GM10248 (cell line): ENCODE results near the gene TCF15.

Experiments
- CTCF ChIA-PET: fragments of 300-600 bp; sonication (Branson Sonifier 250); formaldehyde crosslinking; extraction: SDS; loops from one replicate; lab custom pipeline; 2021; ENCODE audit warnings: antibody characterized with exemption; lab: Yijun Ruan, JAX
- POLR2A ChIA-PET: fragments of 350-650 bp; sonication (Branson Sonifier 250); formaldehyde crosslinking; extraction: SDS; loops from one replicate; lab custom pipeline; 2020; ENCODE audit warnings: antibody characterized with exemption; lab: Yijun Ruan, JAX
- DNase-seq: peaks from one replicate; pipeline ENCODE4 v3.0.0; 2012; ENCODE audit errors: extremely low spot score
- CTCF ChIP-seq: IDR thresholded peaks from 2 replicates; pipeline ENCODE4 v1.5.1; 2012; ENCODE audit warnings: mild to moderate bottlenecking, low read depth; ENCODE audit errors: extremely low read depth, missing control alignments, control extremely low read depth

The TCF15 gene

DNA sequence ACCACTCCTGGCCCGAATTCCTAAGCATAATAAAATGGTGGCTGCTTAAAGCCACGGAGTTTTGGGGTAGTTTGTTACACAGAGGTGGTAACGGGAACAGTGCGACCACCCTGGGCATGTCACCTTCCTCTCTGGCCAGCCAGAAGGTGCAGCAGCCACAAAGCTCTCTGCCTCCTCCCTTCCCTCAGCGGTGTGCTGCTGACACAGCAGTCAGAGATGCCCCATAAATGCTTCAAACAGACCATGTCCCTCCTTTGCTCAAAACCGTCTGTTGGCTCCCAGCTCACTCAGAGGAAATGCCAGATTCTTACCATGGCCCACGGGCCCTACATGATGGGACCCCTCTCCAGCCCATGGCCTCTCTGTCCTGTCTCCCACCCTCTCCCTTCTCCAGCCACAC lies 12.1 kb upstream of the TCF15 start:
- POLR2A ChIA-PET: no interaction called here
- no peak for TF ChIP-seq CTCF
- CTCF ChIA-PET: interaction anchor here (4.0 kb wide), 1 partner anchor 24 kb away, joined by 15 read pairs; no protein-coding TSS in a partner anchor
- no peak for DNase-seq

GRCh38 chr20:621125-621756 lies 11.1 kb upstream of the TCF15 start:
- no peak for TF ChIP-seq CTCF
- DNase-seq: no peak
- CTCF ChIA-PET: interaction anchor here (4.0 kb wide), 1 partner anchor 24 kb away, joined by 15 read pairs; no protein-coding TSS in a partner anchor
- POLR2A ChIA-PET: interaction anchor here (0.6 kb wide), 1 partner anchor 120 kb away, joined by 5 read pairs; no protein-coding TSS in a partner anchor

DNA sequence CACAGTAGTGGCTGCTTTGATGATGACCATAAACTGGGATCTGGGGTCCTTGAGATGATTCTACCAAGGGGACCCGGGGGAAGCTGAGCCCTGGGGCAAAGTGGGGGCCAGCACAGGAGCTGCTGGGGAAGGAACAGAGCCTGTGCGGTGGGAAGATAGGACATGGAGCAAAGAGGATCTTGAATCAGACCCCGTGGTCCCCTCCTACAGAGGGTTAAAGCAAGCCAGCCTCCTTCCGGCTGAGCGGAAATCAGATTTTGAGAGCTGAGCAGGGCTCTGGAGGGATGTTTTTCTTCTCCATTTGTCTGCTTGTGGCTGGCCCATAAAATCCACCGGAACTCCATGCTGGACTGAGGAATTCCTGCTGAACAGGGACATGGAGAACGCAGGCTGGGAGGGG lies 10.1 kb upstream of the TCF15 start:
- no peak for TF ChIP-seq CTCF
- ChIA-PET POLR2A (interaction anchor here (0.5 kb wide), 1 partner anchor 78 kb away, joined by 3 read pairs; no protein-coding TSS in a partner anchor), CTCF (interaction anchor here (4.0 kb wide), 2 partner anchors 8 to 25 kb away, joined by 15 to 17 read pairs; no protein-coding TSS in a partner anchor)
- DNase-seq: no peak

DNA sequence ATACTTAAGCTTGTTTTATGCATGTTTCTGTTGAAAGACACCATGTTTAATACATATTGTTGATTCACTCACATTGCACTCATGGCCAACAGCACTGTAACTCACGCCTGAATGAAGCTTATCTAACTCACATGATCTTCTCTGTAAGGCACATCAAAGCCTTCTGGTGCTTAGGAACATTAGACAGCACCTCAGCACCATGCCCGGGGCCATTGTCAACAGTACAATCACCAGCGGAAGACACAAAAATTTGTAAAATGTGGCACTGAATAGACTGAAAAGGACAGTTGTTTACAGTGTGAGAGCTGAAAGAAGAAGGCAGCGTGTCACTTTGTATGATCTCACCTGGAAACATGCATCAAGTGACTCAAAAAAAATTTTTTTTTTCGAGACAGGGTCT lies 8.9 kb upstream of the TCF15 start:
- ChIA-PET POLR2A (no interaction called here), CTCF (interaction anchor here (0.8 to 4.0 kb wide), 6 partner anchors 10 to 120 kb away, joined by 3 to 17 read pairs (median 6); no protein-coding TSS in a partner anchor)
- TF ChIP-seq CTCF: no peak
- no peak for DNase-seq

DNA sequence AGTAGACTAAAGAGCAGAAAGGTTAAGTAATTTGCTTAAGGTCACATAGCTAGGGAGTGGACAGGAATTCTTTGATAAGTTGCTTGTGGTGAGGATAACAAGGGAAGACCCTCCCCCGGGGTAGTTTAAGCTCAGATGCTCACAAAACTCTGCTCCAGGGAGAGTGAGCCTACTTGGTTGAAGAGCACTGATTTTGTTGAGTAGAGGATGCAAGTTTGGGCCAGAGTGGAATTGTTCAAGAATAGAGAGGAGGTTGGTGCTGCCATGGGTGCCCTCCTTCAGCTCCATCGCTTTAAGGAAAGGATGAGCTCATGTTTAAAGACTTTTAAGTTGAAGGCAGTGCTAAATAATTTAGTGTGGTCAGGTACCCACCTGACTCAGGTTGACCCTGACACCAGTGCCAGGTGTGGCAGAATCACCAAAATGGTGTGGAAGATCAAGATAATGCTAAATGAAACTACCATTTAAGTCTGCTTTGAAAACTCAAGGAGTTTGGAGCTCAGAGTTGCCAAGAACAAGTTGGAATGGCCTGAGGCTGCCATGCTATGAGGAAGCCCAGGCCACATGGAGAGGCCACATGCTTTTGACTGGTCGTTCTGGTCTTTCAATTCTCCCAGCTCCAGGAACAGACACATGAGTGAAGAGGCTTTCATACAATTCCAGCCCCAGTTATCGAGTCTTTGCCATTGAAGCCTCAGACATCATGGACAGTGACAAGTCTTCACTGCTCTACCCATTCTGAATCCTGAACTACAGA lies 8.0 kb upstream of the TCF15 start:
- no peak for DNase-seq
- POLR2A ChIA-PET: no interaction called here
- CTCF ChIA-PET: interaction anchor here (0.9 to 4.0 kb wide), 6 partner anchors 11 to 28 kb away, joined by 3 to 17 read pairs (median 10); no protein-coding TSS in a partner anchor
- TF ChIP-seq CTCF: no peak

- DNase-seq: no peak
- no peak for TF ChIP-seq CTCF
- POLR2A ChIA-PET: no interaction called here
- CTCF ChIA-PET: interaction anchor here (0.9 to 2.1 kb wide), 2 partner anchors 9 to 287 kb away, joined by 3 to 6 read pairs; no protein-coding TSS in a partner anchor
Measured at GRCh38 chr20:615514-615913, 5.4 kb upstream of the TCF15 start.
